ENCODE results near the gene WDFY2. TPM values are rescaled to one million over a fixed set of nuclear protein-coding genes. Genes with fewer than 3 reads are reported as not detected.

The WDFY2 gene
- total and polyA plus RNA-seq, 12 donors: 2.4 to 7.5 (median 5.5) TPM

DNA sequence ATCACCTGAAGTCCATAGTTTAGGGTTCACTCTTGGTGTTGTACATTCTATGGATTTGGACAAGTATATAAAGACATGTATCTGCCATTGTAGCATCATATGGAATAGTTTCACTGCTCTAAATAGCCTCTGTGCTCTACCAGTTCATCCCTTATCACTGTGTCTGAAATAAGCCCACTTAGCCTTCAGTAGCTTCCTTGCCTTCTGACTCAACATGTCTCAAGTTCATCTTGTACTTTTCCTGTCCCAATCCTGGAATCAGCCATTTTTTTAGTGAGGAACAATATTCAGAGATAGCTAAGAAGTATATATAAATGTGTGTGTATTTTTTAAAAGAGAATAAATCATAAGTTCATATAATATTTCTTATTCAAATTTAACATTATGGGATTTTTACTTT is 140.5 kb downstream of the WDFY2 start:
- Histone ChIP-seq H3K4me1 (peaks cover 2 to 61% (median 39%) of the 10 kb centered on the region in 9 donors), H3K27ac (peak overlapping the region in 1 of 10 donors; percentile 7), H3K27me3 (no peaks in the 10 kb centered on the region), H3K36me3 (peaks cover 0 to 33% (median 0%) of the 10 kb centered on the region in 9 donors), H3K4me3 (no peak overlapping the region), H3K9me3 (no peaks in the 10 kb centered on the region)
- intact Hi-C loops (cut with DNase I): loop anchor here in 6 of 10 donors (5.0 to 10.0 kb wide), 7 partner anchors 110 to 272 kb away; partner anchors contain the start of genes INTS6 (in 2 of the 6) and WDFY2 (in 2 of the 6)
- ATAC-seq: no peak
- no peak for DNase-seq
- TF ChIP-seq, protein P1, sequence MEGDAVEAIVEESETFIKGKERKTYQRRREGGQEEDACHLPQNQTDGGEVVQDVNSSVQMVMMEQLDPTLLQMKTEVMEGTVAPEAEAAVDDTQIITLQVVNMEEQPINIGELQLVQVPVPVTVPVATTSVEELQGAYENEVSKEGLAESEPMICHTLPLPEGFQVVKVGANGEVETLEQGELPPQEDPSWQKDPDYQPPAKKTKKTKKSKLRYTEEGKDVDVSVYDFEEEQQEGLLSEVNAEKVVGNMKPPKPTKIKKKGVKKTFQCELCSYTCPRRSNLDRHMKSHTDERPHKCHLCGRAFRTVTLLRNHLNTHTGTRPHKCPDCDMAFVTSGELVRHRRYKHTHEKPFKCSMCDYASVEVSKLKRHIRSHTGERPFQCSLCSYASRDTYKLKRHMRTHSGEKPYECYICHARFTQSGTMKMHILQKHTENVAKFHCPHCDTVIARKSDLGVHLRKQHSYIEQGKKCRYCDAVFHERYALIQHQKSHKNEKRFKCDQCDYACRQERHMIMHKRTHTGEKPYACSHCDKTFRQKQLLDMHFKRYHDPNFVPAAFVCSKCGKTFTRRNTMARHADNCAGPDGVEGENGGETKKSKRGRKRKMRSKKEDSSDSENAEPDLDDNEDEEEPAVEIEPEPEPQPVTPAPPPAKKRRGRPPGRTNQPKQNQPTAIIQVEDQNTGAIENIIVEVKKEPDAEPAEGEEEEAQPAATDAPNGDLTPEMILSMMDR (IDR thresholded peaks at IDR 0.05): no peak

DNA sequence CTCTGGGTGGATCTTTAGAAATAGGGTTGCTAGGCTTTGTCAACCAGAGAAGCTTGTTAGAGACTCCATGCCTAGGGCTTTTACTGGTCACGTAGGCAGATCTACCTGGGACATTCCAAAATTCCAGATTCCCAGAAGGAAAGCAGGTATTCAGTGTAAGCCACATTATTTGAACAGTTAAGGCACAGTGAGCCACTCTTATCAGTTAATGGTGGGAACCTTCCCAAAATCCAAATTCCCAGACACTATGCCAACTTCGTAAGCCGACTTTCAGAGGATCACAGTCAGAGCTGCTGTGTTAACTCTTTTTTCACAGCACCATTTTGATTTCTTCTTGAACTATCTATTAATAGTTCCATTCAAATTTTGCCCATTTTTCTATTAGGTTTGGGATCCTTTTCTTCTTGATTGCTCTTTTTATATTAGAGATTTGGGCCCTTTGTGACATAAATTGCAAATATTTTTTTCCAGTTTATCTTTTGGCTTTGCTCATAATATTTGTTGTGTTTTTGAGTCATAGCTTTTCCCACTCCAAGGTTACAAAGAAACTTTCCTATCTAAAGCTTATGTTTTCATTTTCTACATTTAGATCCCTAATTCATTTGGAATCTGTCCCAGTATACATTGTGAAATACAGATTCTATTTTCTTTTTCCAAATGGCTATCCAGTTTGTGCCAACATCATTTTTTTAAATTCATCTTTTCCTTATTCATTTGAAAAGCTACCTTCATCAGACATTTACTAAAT is 142.4 kb downstream of the WDFY2 start:
- DNase-seq (no peak), ATAC-seq (no peak)
- H3K27me3 ChIP-seq: no peaks in the 10 kb centered on the region
- H3K4me3 ChIP-seq: no peak overlapping the region
- TF ChIP-seq, protein P1 (IDR thresholded peaks at IDR 0.05): no peak
- H3K27ac ChIP-seq: peak overlapping the region in 4 of 10 donors; percentile 28 to 59 (median 35)
- H3K4me1 ChIP-seq: peaks cover 4 to 61% (median 44%) of the 10 kb centered on the region in 9 donors
- WGBS, 2 donors: 26 to 37% methylated on average over 3 of the region's 3 CpGs
- H3K36me3 ChIP-seq: peaks cover 0 to 32% (median 0%) of the 10 kb centered on the region in 9 donors
- H3K9me3 ChIP-seq: no peaks in the 10 kb centered on the region
- intact Hi-C loops (cut with DNase I): loop anchor here in 6 of 10 donors (5.0 to 10.0 kb wide), 7 partner anchors 112 to 274 kb away; partner anchors contain the start of genes INTS6 (in 2 of the 6) and WDFY2 (in 2 of the 6)

DNA sequence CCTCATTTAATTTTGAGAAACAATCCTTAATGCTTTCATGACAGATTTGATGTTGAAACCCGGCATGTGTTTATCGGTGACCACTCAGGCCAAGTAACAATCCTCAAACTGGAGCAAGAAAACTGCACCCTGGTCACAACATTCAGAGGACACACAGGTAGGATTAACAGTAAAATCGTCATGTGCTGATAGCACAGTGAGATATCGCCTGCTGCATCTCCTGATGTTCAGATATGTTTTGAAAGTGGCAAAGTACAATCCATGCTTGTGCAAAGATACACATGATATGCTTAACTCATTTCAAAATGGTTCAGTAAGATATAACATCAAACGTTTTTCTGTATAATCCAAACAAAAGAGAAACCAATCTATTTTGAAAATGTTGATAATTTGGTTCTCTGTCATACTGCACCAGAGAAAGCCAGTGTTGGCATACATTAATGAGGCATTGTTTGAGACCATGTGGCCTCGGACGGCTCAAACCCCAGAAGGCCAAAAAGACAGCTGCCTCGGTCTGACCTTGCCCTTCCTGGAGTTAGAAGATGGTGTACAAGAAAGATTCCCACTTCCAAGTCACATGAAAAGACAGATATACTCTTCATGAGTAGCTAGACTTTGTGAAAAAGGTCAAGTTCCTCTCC is 143.5 kb downstream of the WDFY2 start:
- Histone ChIP-seq H3K4me3 (no peak overlapping the region), H3K27me3 (no peaks in the 10 kb centered on the region), H3K27ac (peak overlapping the region in 2 of 10 donors; percentile 2 to 41), H3K9me3 (no peaks in the 10 kb centered on the region), H3K36me3 (peaks cover 0 to 32% (median 0%) of the 10 kb centered on the region in 9 donors), H3K4me1 (peaks cover 0 to 62% (median 34%) of the 10 kb centered on the region in 9 donors)
- TF ChIP-seq, protein P1 (IDR thresholded peaks at IDR 0.05): no peak
- ATAC-seq (no peak), DNase-seq (no peak)
- intact Hi-C loops (cut with DNase I): loop anchor here in 6 of 10 donors (5.0 to 10.0 kb wide), 7 partner anchors 113 to 275 kb away; partner anchors contain the start of genes INTS6 (in 2 of the 6) and WDFY2 (in 2 of the 6)
- 71 to 76% methylated on average over 8 of the region's 8 CpGs for WGBS, 2 donors

DNA sequence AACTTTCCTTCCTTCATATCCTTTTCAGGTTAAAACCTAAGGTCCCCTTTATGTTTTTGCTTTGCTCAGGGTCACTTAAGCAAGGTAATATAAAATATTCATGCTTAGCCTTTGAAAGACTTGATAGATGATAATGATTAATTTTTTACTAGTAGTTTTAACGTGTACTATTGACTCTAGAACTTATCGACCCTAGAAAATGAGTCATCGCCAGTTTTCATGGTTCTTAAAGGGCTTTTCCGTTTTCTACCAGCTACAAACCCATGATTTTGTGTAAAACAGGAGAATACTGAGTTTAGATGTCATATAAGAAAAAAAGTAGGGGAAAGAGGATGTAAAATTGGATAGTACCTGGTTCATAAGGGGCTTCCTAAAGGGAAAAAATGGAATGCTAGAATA is 144.0 kb downstream of the WDFY2 start:
- Histone ChIP-seq H3K36me3 (peaks cover 0 to 32% (median 0%) of the 10 kb centered on the region in 9 donors), H3K4me3 (no peak overlapping the region), H3K4me1 (peaks cover 0 to 62% (median 30%) of the 10 kb centered on the region in 9 donors), H3K9me3 (no peaks in the 10 kb centered on the region), H3K27ac (peak overlapping the region in 1 of 10 donors; percentile 41), H3K27me3 (no peaks in the 10 kb centered on the region)
- DNase-seq (no peak), ATAC-seq (no peak)
- intact Hi-C loops (cut with DNase I): loop anchor here in 6 of 10 donors (5.0 to 10.0 kb wide), 7 partner anchors 113 to 276 kb away; partner anchors contain the start of genes INTS6 (in 2 of the 6) and WDFY2 (in 2 of the 6)
- TF ChIP-seq, protein P1 (IDR thresholded peaks at IDR 0.05): no peak
- WGBS, 2 donors: 88 to 90% methylated on average over 4 of the region's 4 CpGs
